DMS153 treated with DMSO at 0.1 percent for 48 hours (cell line): ENCODE results near the gene SLC24A3.

Experiments used
- DNase-seq: peaks from one replicate; lab custom pipeline; 2025; ENCODE audit not compliant: unreplicated experiment; lab: John Stamatoyannopoulos, UW

SLC24A3 gene

DNA sequence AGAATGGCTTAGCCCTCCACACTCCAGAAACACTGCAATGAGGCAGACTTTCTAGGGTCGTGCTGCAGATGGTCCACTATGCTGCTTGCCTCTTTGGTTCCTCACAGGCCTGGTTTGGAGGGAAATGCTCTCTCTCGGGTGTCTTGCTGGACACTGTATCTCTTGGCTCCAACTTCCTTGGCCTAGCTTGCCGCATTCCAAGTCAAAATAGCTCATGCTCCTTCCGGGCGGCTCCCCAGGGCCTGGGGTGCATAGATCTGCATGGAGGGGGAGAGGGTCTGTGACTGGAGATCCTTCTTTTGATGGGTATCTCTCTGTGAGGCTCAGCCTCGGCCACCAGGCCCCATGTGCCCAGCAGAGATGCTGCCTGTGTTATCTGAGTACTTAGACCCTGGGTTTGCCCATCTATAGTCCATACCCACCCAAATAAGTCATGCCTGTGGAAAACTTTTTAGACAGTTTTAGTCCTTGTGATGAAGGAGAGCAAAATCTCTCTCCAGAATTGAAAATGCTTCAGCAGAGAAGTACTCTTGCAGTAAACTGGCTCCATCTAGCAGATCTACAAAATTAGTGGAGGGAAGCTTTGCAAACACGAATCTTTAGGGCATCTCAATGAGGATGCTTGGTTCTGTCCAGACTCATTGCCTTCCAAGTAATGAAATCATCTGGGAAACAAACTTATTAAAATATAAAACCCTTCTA is 281.5 kb downstream of the SLC24A3 start:
- no peak for DNase-seq

DNA sequence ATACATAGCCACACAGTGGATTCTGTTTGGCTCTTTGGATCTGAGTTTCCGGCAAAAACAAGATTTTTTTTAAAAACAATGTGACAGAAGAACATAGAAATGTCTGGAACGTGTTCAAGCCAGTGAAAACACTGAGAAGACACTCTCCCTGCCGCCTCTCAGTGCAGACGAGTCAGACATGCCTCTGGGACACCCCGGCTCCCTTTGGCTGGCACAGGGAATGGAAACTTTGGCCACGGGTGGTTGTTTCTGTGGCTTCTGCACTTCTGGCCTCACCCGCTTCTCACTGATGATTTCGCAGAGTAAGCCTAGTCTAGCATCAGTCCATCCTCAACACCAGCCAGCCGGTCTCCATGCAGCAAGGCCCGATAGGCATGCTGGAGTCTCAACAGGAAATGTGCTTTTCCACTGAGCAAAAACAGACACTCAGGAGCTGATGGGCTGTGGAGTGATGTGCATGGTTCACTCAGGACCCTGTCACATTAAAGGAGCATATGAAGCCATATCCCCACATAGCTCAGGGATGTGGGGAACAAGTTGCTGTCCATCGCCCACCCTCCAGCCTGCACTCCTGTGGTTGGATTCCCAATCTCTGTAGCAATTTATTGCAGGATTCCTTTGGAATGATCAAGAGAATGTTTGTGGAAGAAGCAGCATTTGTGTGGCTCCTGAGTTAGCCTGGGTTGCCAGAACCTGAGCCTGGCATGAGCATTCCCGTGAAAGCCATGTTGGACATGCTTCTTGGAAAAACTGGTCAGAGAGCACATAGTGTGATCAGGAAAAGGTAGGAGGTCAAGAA is 283.7 kb downstream of the SLC24A3 start:
- no peak for DNase-seq

GRCh38 chr20:19497064-19497463 is 284.6 kb downstream of the SLC24A3 start:
- no peak for DNase-seq

GRCh38 chr20:19498756-19499155 is 286.3 kb downstream of the SLC24A3 start:
- DNase-seq, result no peak

DNA sequence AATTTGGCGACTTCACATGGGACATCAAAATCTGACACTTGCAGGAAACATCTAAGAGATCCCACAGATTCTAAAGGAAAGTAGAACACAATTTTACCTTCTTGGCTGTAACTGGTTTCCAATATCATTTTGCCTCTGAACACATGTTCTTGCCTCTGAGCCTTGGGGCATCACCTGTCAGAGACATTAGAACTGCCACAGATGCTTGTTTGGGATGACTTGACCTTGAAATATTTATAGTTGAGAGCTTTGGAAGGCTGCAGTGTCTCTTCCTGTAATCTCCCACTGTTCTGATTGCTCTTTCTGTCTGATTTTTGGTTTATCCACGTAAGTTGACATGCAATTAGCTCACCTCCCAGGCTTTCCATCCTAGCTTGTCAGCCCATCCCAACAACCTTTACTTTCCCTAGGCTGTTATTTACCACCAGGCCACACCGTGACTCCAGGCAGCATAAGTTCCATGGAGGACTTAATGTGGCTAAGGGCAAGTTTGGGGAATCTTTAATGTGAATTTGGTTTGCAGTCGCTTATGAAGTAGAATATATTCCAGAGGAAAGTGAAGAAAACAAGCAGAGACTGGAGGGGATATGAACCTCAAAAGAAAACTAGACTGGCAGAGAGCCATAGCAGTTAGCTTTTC is 289.2 kb downstream of the SLC24A3 start:
- no peak for DNase-seq

GRCh38 chr20:19502169-19502568 is 289.7 kb downstream of the SLC24A3 start:
- DNase-seq, result no peak

DNA sequence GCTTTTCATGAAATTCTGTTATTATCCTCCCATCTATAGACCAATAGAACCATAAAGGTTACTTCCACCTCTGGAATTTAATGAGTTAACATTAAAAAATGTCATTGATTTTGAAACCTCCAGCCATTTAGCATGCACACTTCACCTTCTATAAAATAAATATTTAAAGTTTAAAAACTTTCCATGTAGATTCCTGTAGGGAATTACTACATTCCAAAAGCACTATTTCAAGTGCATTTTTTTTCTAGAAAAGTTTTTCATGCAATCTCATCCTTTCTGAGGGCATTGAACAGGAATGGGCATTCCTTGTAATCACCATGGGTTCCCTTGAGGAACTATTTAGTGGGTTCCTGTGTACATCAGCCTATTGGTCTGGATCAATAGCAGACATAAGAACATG is 291.8 kb downstream of the SLC24A3 start:
- no peak for DNase-seq

GRCh38 chr20:19506021-19506420 is 293.6 kb downstream of the SLC24A3 start:
- DNase-seq, result no peak

DNA sequence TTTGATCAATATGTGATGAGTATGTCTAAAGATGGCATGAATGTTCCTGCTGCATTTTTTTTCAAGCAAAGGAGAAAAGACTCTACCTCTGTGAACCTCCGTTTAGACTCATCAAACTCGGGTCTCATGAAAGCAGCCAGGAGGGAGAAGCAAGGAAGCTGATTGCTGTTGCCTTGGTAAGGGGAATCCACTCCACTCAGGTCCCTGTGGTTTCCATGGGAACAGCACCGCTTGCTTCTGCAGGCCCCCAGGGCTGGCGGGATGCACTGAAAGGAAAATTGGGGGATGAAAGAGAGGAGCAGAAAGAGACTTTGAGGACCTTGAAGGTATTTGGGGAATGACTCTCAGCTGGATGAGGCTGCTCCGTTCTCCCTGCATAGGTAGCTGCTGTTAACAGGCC is 296.0 kb downstream of the SLC24A3 start:
- no peak for DNase-seq

DNA sequence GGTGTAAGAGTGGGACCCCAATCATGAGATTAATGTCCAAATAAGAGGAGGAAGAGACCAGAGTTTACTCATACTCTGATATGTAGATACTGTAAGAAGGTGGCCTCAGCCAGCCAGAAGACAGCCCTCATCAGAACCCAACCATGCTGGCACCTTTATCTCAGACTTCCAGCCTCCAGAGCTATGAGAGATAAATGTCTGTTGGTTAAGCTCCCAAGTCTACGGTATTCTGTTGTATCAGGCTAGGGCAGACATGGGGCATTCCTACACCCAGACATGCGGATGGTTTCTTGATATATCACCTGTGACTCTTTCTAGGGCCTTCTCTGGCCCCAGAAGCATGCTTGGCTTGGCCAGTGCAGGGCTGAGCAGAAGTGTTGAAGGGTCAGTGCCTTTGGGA is 298.2 kb downstream of the SLC24A3 start:
- no peak for DNase-seq

DNA sequence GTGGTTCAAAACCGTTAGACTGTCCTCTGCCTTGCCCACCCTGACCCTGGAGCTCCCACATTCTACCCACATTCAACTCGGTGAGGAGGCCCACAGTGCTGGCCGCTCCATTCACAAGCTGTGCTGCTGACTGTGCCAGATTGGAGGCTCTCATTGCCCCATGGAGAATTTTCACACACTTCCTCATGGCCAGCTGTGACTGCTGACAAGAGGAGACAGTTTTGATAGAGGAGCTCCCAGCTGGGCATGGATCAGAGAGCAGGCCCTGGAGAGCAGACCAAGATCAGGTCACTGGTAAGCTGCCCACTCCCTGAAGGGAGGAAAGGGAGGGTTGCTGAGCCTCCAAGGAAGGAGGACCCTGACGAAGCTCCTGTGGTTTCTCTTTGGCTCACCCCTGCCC is 299.5 kb downstream of the SLC24A3 start:
- DNase-seq, result no peak

DNA sequence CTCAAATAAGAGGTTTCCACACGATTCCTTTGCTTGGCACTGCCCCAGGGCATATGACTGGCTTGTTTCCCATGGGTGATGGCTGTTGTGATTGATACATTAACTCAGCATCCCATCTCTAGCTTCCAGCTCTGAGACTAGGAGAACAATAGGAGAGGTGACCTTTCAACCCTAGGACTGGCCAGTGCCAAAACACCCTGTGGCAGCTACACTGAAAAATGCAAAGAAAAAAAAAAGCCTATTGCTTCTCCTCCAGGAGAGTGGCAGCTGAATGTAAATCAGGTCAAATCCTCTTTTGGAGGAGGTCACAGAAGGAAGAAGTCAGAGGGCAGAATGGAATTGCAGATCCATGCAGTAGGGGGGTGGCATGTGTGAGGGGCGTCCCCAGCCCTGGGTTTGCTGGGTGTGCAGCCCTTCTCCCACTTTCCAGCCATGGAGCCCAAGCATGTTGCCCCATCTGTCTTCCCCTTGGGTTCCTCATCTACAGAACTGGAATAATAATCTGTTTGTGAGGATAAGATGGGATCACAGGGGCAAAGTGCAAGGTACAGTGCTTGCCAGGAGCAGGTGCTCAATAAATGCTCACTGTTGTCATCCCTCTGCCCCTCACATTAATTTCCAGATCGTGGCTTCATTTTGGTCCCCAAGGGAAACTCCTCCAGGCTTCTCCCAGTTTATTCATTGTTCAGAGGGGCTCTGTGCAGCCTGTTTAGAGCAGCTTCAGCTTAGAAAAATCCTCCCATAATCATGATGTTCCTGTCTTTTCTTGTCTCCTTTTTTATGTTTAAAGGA is 300.6 kb downstream of the SLC24A3 start:
- DNase-seq, result no peak

DNA sequence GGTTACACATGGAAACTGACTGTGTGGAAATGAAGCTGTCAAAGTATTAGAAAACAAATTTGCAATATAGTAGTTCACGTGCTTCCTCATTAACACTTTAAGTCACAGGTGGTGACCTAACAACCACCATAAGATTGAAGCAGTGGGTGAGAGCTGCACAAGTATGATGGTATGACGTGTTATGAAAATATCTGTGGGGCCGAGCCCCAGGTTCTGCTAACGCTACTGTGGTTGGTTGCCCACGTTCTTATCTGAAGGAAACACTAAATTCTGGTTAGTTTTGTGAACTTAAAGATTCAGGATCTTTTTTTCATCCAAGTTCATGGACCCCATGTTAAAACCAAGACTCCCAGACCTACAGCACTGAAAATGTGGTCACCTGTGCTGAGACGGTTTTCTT is 302.6 kb downstream of the SLC24A3 start:
- DNase-seq, result no peak

DNA sequence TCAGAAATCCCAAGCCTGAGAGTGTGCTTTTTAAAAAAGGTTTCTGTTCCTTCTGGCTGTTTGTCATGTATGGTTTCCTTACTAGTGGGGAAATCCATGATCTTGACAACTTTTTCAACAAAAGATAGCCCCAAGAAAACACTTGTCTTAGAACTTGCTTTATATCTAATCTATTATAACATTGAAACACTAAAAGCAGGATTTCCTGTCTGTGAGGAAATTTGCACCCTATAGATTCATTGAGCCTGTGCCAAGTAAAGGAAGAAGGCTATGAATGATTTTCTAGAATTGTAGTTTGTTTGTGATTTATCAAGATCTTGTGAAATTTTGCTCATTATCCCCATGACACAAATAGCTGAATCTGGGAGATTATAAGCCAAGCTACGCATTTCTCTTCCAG is 307.0 kb downstream of the SLC24A3 start:
- no peak for DNase-seq

DNA sequence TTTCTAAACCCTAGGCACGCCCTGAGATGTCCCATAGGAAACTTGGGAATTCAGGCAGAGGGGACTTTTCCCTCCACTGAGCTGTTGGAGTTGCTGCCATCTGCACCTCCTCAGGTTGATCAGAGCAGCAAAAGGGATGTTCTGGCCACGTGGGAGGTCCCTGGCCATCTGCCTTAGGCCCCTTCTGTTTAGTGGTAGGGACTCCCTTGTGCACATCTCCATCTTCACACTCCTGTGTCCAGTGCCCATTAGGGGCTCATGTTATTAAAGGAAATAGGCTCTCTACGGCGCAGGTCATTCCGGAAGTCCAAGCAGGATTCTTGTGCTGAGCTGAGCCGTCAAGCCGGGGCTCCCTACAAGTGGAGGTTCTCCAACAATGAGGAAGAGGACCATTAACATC is 307.8 kb downstream of the SLC24A3 start:
- no peak for DNase-seq

GRCh38 chr20:19522071-19522801 is 309.8 kb downstream of the SLC24A3 start:
- DNase-seq, result no peak

GRCh38 chr20:19522836-19523590 is 310.6 kb downstream of the SLC24A3 start:
- DNase-seq, result no peak

- DNase-seq, result no peak
Observed at GRCh38 chr20:19524691-19525090, 312.2 kb downstream of the SLC24A3 start.

- DNase-seq, result no peak
Observed at GRCh38 chr20:19527509-19527908, 315.1 kb downstream of the SLC24A3 start.
